Measurements from ENCODE around the gene RHBDF2.
"Not testable (repeated sequence)": the region's sequence is repeated elsewhere in the genome, so short reads cannot be mapped to it uniquely, and the experiment has no call there.

GRCh38 chr17:76514355-76514754 lies 13.1 kb upstream of the RHBDF2 start:
- not testable (repeated sequence) for TF ChIP-seq POLR2A (IDR thresholded peaks at IDR 0.05; ENCODE audit: low read length); GATA1 (IDR thresholded peaks at IDR 0.05; ENCODE audit: low read depth, low read length)

Data from erythroblast (primary cell).